ENCODE data around the gene RFFL. TPM values are rescaled to one million over a fixed set of nuclear protein-coding genes. Genes with fewer than 3 reads are reported as not detected.

The RFFL gene
- total RNA-seq, 1 donor from 2014 or later, result 9.5 TPM

DNA sequence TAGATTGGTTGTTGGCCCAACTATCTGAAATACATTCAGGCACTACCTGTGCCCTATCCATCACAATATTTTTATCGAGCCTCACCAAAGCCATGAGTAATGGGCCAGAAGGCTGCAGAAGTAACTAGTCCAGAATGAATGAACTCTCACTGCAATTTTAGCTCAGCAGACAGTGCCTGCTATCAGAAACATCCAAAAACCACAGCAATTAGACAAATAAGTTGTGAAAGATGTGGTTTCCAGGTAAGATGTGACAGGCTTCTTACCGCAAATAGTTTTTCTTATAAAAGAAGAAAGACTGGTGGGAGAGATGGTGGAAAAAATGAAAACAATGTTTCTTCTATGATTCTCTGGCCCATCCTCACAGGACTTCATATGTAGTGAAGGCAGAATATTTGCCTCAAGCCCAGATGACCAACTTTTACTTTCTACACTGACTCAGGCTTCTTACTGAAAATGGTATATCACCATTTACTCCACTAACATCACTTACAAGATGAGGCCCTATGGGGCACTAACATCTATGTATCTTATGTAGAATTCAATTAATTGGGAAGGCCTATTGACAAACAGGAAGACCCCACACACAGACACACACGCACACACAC lies 9.8 kb upstream of the RFFL start:
- Mint-ChIP-seq H3K4me1 (ENCODE audit: low read depth, unreplicated experiment) (peaks cover 28% of the 10 kb centered on the region), H3K36me3 (ENCODE audit: low read depth, unreplicated experiment) (peaks cover 2% of the 10 kb centered on the region), H3K9me3 (ENCODE audit: unreplicated experiment) (no peaks in the 10 kb centered on the region), H3K4me3 (ENCODE audit: unreplicated experiment) (no peak overlapping the region), H3K27me3 (ENCODE audit: low read depth, unreplicated experiment) (no peaks in the 10 kb centered on the region), H3K27ac (ENCODE audit: unreplicated experiment) (no peak overlapping the region)
- FAIRE-seq (no peak), DNase-seq (ENCODE audit: low read depth) (no peak)
- H3K9me3 ChIP-seq (ENCODE audit: insufficient read depth, low read depth, low read length), result no peaks in the 10 kb centered on the region
- H3K9ac ChIP-seq (ENCODE audit: low read length), result no peak overlapping the region
- no peak overlapping the region for H3K4me2 ChIP-seq (ENCODE audit: low read length)
- no peaks in the 10 kb centered on the region for H3K36me3 ChIP-seq (ENCODE audit: insufficient read depth, low read length)
- no peak overlapping the region for H3K27ac ChIP-seq (ENCODE audit: low read depth, low read length)
- peaks cover 75% of the 10 kb centered on the region for H3K79me2 ChIP-seq (ENCODE audit: insufficient read depth, low read length)
- peaks cover 38% of the 10 kb centered on the region for H4K20me1 ChIP-seq (ENCODE audit: insufficient read depth, low read length)
- no peak for TF ChIP-seq EZH2 (IDR thresholded peaks at IDR 0.05; ENCODE audit: insufficient read depth, low read length)
- TF ChIP-seq, protein P1, sequence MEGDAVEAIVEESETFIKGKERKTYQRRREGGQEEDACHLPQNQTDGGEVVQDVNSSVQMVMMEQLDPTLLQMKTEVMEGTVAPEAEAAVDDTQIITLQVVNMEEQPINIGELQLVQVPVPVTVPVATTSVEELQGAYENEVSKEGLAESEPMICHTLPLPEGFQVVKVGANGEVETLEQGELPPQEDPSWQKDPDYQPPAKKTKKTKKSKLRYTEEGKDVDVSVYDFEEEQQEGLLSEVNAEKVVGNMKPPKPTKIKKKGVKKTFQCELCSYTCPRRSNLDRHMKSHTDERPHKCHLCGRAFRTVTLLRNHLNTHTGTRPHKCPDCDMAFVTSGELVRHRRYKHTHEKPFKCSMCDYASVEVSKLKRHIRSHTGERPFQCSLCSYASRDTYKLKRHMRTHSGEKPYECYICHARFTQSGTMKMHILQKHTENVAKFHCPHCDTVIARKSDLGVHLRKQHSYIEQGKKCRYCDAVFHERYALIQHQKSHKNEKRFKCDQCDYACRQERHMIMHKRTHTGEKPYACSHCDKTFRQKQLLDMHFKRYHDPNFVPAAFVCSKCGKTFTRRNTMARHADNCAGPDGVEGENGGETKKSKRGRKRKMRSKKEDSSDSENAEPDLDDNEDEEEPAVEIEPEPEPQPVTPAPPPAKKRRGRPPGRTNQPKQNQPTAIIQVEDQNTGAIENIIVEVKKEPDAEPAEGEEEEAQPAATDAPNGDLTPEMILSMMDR (IDR thresholded peaks at IDR 0.05; ENCODE audit: insufficient read depth, low read depth, low read length), result no peak
- H2AFZ ChIP-seq (ENCODE audit: low read depth, low read length), result no peak overlapping the region
- peaks cover 11% of the 10 kb centered on the region for H3K4me1 ChIP-seq (ENCODE audit: insufficient read depth, low read length)
- H3K4me3 ChIP-seq (ENCODE audit: insufficient read depth, low read depth, low read length), result no peak overlapping the region
- no peaks in the 10 kb centered on the region for H3K27me3 ChIP-seq (ENCODE audit: insufficient read depth, low read length)

- Mint-ChIP-seq H3K27me3 (ENCODE audit: low read depth, unreplicated experiment) (no peaks in the 10 kb centered on the region), H3K36me3 (ENCODE audit: low read depth, unreplicated experiment) (peaks cover 2% of the 10 kb centered on the region), H3K9me3 (ENCODE audit: unreplicated experiment) (no peaks in the 10 kb centered on the region), H3K4me3 (ENCODE audit: unreplicated experiment) (no peak overlapping the region), H3K27ac (ENCODE audit: unreplicated experiment) (no peak overlapping the region), H3K4me1 (ENCODE audit: low read depth, unreplicated experiment) (peaks cover 23% of the 10 kb centered on the region)
- Histone ChIP-seq H3K9ac (ENCODE audit: low read length) (no peak overlapping the region), H3K79me2 (ENCODE audit: insufficient read depth, low read length) (peaks cover 65% of the 10 kb centered on the region), H3K36me3 (ENCODE audit: insufficient read depth, low read length) (no peaks in the 10 kb centered on the region), H3K27me3 (ENCODE audit: insufficient read depth, low read length) (no peaks in the 10 kb centered on the region), H3K4me3 (ENCODE audit: insufficient read depth, low read depth, low read length) (no peak overlapping the region), H3K27ac (ENCODE audit: low read depth, low read length) (no peak overlapping the region), H4K20me1 (ENCODE audit: insufficient read depth, low read length) (peaks cover 15% of the 10 kb centered on the region), H3K4me2 (ENCODE audit: low read length) (no peak overlapping the region), H3K9me3 (ENCODE audit: insufficient read depth, low read depth, low read length) (no peaks in the 10 kb centered on the region), H2AFZ (ENCODE audit: low read depth, low read length) (no peak overlapping the region), H3K4me1 (ENCODE audit: insufficient read depth, low read length) (peaks cover 10% of the 10 kb centered on the region)
- FAIRE-seq, result peak; percentile 5
- DNase-seq (ENCODE audit: low read depth), result no peak
- TF ChIP-seq EZH2 (IDR thresholded peaks at IDR 0.05; ENCODE audit: insufficient read depth, low read length), result no peak
- TF ChIP-seq, protein P1 (IDR thresholded peaks at IDR 0.05; ENCODE audit: insufficient read depth, low read depth, low read length), result no peak
These were observed 5.8 kb upstream of the RFFL start for GRCh38 chr17:35069311-35069710.

DNA sequence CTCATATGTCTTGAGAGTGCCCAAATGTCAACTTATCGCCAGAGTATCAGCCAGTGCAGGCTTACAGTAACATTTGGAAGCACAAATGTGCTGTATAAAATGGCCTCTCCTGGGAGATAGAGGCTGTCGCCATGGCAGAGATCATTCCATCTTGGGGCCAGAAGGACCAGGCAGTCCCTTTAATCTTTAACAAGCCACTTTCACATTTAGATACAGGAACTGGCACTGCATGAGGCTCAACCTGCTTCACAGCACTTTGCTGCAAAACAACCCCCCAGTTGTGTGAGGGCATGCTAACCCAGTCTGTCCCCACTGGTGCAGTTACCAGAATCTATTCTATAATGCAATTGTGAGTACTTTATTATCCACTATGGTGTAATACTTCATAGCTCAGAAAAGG lies 4.7 kb upstream of the RFFL start:
- no peak for TF ChIP-seq EZH2 (IDR thresholded peaks at IDR 0.05; ENCODE audit: insufficient read depth, low read length)
- TF ChIP-seq, protein P1 (IDR thresholded peaks at IDR 0.05; ENCODE audit: insufficient read depth, low read depth, low read length), result no peak
- peaks cover 2% of the 10 kb centered on the region for H3K36me3 Mint-ChIP-seq (ENCODE audit: low read depth, unreplicated experiment)
- H3K36me3 ChIP-seq (ENCODE audit: insufficient read depth, low read length), result no peaks in the 10 kb centered on the region

More for the DNA sequence above, 4.7 kb upstream of the RFFL start:
- Mint-ChIP-seq H3K27me3 (ENCODE audit: low read depth, unreplicated experiment) (no peaks in the 10 kb centered on the region), H3K27ac (ENCODE audit: unreplicated experiment) (no peak overlapping the region), H3K9me3 (ENCODE audit: unreplicated experiment) (no peaks in the 10 kb centered on the region), H3K4me3 (ENCODE audit: unreplicated experiment) (no peak overlapping the region), H3K4me1 (ENCODE audit: low read depth, unreplicated experiment) (peaks cover 27% of the 10 kb centered on the region)
- H3K79me2 ChIP-seq (ENCODE audit: insufficient read depth, low read length), result peaks cover 54% of the 10 kb centered on the region
- H3K9me3 ChIP-seq (ENCODE audit: insufficient read depth, low read depth, low read length), result no peaks in the 10 kb centered on the region
- DNase-seq (ENCODE audit: low read depth) (no peak), FAIRE-seq (no peak)
- no peak overlapping the region for H3K27ac ChIP-seq (ENCODE audit: low read depth, low read length)
- H3K9ac ChIP-seq (ENCODE audit: low read length), result no peak overlapping the region
- H3K27me3 ChIP-seq (ENCODE audit: insufficient read depth, low read length), result no peaks in the 10 kb centered on the region
- no peak overlapping the region for H2AFZ ChIP-seq (ENCODE audit: low read depth, low read length)
- H3K4me3 ChIP-seq (ENCODE audit: insufficient read depth, low read depth, low read length), result no peak overlapping the region
- H3K4me2 ChIP-seq (ENCODE audit: low read length), result no peak overlapping the region
- H4K20me1 ChIP-seq (ENCODE audit: insufficient read depth, low read length), result peaks cover 7% of the 10 kb centered on the region
- peaks cover 12% of the 10 kb centered on the region for H3K4me1 ChIP-seq (ENCODE audit: insufficient read depth, low read length)

Data from astrocyte (in vitro differentiated cells and primary cell).